Measurements from ENCODE around the gene GOLGA8Q.
"Not testable (repeated sequence)": the region's sequence is repeated elsewhere in the genome, so short reads cannot be mapped to it uniquely, and the experiment has no call there.

GOLGA8Q gene, protein sequence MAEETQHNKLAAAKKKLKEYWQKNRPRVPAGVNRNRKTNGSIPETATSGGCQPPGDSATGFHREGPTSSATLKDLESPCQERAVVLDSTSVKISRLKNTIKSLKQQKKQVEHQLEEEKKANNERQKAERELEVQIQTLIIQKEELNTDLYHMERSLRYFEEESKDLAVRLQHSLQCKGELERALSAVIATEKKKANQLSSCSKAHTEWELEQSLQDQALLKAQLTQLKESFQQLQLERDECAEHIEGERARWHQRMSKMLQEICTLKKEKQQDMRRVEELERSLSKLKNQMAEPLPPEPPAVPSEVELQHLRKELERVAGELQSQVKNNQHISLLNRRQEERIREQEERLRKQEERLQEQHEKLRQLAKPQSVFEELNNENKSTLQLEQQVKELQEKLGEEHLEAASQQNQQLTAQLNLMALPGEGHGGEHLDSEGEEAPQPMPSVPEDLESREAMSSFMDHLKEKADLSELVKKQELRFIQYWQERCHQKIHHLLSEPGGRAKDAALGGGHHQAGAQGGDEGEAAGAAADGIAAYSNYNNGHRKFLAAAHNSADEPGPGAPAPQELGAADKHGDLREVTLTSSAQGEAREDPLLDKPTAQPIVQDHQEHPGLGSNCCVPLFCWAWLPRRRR

DNA sequence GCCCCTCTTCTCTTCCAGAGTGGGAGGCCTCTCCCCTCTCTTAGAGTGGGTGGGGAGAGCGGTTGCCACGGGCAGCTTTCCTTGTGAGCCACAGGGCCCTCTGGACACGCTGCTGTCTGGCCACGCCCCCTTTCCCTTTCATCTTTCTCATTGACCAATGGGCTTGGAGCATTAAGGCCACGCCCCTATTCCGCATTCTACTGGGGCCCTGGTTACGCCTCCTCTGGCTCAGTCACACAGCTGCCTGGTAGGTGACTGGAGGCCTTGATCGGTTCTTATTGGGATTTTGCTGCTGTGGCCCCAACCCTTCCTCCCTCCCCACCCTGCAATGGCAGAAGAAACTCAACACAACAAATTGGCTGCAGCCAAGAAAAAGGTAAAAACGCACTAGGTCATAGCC lies at the start of gene GOLGA8Q:
GOLGA8Q (plus strand) TSS at position 301 of the 400 bp plus-strand sequence; CDS start at position 329, 28 bp downstream.
- not testable (repeated sequence) for DNase-seq

DNA sequence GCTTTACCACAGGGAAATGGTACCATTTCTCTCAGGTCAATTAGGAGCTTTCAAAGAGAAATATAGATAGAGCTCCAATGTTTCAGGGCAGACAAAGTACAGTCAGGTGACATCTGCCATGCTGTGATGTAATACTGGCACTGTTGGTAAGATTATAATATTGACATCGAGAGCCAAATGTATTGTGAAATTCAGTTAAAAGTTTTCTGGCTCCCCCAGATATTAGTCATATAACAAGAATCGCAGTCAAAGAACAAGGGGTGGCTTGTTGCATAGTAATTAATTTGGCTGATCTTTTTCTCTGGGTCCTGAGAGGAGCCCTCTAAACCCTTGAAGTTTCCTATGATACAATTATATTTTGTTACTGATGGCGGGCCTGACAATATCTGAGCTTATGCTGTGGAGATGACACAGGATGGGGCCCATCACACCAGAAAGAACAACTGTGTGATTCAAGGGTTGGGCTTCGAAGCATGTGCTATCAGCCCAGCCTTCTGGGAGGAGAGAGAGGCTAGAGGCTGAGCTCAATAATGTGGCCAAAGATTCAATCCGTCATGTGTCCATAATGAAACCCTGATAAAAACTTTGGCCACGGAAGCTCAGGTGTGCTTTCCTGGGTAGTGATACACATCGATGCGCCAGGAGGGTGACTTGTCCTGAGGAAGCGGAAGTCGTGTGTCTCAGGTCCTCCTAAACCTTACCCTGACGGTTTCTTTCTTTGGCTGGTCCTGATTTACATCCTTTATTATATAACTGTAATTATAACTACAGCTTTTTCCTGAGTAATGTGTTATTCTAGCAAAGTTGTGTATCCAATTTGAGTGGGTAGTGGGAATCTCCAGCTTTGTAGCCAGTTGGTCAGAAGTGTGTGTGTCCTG lies 48.7 kb upstream of the GOLGA8Q start:
- not testable (repeated sequence) for DNase-seq

DNA sequence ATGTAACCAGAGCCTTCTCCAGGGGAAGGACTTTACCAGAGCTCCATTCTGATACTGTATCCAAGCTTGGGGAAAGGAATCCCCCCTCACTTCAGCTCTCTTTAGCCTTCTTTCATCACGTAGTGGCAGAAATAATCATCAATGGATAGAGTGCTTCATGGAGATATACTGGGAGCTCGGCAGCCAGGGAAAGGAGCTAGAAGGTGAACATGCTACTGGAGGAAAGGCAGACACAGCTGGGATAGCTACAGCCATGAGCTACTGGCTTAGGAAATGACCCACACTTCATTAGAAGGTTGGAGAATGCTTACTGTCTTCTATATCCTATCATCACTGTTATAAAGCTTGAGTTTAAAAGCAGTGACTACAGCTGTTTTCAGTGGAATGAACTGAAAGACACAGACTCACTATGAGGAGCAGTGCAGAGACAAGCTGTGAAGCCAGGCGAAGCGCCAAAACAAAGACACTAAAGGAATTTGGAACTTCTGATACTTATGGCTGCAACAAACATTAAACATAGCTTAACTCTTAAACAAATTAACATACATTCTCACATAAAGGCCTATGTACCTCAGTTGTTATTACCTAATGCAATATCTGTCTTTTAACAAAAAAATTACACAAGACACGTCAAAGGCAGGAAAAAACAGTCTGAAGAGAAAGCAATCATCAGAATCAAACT lies 47.5 kb upstream of the GOLGA8Q start:
- DNase-seq, result not testable (repeated sequence)

DNA sequence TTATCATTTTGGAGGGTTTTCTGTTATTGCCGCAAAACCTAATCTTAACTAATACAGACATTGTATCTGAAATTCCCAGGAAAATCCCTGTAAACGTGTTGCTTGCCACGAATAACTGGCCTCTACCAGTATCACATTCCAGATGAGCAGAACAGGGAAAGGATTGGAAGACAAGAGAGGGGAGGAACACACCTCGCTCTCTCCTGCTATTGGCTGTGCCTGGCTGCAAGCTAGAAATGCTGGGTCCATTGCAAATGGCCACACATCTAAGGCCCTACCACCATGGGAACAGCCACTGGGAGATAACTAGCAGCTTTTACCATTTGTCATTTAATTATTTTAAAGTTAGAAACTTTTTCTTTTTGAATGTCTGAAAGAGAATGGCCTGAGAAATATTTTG lies 37.3 kb upstream of the GOLGA8Q start:
- not testable (repeated sequence) for DNase-seq

DNA sequence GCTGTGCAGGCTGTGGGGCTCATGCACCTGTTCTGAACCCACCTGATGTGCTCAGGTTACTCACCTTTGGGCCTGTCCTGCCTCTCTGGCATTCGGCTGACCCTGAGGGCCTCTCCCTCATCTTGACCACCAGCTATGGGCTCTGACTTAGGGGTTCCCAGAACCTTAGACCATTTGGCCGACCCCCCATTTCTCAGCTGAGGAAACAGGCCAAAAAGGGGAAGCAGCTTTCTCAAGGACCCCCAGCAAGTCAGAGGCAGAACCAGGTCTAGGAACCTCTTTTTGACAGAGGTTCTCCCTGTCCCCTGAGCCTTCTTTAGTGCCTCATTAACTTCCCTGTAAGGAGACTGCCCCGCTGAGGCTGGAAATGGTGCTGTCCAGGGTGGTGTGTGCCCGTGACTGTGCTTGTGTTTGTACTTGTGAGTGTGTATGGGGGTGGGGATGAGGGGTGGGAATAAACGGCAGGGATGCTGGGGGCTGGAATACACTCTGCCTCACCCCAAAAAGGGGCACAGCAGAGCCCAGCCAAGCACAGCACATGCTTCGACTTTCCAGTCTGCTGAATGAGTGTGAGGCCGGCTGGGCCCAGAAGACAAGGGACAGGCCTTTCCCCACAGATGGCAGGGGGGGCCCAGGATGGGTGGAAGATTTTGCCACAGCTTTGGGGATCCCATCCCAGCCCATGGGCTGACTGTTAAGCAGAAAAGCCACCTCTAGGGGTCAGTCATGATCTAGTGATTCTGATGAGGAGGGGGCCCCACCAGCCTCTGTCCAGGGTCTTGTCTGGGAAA lies 28.2 kb upstream of the GOLGA8Q start:
- not testable (repeated sequence) for DNase-seq

DNA sequence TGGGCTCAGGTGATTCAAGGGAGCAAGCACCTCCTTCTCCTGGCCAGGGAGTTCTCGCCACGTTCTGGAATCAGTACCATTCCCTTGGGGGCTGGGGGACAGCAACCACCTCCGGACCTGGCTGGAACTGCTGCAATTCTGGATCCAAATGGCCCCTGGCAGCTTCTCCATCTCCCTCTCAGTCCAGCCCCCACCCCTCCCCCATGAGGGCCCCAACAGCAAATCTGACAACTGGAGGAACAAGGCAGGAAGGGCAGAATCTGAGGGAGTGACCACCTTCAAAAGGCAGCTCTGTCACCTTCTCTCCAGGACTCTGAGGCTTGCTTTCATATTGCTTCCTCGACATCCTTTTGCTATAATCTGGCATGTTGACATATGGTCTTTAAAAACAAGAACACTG lies 25.9 kb upstream of the GOLGA8Q start:
- not testable (repeated sequence) for DNase-seq

DNA sequence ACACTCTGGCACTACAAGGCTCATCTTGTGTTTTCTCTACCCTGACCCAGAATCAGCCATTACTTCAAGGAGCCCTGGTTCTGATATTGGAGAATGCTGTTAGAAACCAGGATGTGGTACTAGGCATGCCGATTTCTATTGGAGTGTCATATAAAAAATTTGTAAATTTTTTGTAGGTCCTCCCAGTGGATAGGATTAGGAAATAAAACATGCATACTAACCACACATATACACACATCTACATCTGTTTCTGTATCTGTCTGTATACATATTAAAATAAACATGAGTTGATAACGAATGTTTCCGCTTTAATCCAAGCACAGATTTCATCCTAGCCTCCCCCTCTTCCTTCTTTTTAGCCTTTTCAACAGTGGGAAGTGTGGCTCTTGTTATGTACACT lies 22.8 kb upstream of the GOLGA8Q start:
- DNase-seq, result not testable (repeated sequence)

DNA sequence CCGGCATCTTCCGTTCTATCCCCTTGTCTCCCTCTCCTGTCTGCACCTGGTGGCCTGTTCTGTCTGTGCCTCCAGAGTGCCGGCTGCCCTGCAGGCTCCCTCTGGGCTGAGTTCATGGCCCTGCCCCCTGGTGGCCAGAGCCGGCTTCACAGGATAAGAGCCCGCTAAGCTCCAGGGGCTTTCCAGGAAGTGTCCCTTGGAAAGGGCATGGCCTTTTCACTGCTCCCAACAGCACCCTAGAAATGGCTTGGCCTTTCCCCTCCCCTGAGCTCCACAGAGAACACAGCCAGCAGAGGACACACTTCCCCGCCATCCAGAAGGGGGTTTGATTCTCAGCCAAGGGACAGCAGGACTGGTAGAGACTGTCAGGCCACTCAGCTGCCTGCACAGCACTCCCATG lies 15.1 kb downstream of the GOLGA8Q start:
- not testable (repeated sequence) for DNase-seq

DNA sequence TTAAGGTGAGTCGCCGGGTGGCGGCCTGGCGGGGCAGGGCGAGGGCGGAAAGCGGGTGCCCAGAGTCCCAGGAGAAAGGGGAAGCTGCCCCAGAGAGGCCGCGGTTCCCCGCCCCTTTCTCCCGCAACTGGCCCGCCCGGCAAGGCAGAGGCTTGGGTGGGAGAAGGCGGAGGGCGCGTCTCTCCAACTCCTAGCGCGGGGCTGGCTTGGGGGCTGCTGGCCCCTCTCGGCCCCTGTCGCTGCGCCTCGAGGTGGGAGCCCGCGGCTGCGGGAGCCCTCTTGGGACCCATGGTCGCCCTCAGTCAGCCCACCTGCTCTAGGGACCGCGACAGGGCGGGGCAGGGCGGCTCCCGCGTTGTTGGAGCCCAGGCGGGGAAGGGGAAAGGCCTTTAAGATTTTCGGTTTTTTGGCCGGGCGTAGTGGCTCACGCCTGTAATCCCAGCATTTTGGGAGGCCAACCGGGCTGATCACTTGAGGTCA lies 21.2 kb downstream of the GOLGA8Q start:
- not testable (repeated sequence) for DNase-seq

DNA sequence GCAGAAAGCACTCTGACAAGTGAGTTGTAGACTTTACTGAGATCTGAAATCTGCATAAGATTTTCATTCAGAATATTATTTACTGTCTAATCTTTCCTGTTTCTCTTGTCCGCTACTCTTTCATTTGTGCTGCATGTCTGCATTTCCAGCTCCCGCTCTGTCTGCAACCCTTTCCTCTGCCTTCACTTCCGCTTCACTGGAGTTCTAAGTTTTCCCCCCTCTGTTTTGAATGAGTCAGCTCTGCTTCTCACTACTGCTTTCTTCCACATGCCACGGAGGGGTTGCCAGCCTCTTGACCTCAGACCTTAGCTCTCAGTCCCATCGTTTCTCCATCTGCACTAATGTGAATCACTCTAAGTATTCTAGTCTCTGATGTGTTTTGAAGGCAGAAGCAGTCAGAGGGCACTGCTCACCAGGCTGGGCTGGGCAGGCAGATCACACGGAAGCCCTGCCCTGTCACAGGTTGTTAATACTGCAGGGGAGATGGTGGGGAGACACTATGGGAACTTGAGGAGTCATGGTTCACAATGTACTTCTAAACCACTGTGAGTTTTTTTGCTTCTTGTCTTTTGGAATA lies 27.6 kb downstream of the GOLGA8Q start:
- DNase-seq, result not testable (repeated sequence)

DNA sequence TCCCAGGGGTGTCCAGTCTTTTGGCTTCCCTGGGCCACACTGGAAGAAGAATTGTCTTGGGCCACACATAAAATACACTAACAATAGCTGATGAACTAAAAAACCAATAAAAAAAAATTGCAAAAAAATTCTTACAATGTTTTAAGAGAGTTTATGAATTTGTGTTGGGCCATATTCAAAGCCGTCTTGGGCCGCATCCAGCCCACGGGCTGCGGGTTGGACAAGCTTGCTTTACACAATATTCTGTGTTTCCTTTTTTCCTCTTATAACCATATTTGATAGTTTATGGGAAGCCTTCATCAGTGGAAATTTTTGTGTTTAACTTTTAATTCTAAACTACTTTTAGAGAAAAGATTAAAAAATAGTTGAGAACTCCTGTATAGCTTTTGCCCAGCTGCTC lies 28.9 kb downstream of the GOLGA8Q start:
- not testable (repeated sequence) for DNase-seq

DNA sequence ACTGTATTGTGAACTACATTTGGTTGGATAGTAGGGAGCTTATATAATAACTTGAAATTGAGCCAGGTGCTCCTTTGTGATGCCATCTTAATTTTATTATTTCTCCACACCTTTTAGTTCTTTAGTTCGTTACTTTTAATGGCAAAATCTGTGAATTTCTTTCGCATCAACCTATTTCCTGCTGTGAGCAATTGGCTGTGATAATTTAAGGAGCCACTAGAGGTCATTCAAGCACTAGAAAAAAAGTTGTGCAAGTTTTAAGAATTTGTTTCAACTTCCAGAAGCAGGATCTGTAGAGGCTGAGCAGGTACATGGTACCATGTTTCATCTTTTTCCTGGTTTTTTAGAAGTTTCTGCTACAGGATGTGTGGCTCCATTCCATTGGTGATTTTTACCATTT lies 47.1 kb downstream of the GOLGA8Q start:
- not testable (repeated sequence) for DNase-seq

DNA sequence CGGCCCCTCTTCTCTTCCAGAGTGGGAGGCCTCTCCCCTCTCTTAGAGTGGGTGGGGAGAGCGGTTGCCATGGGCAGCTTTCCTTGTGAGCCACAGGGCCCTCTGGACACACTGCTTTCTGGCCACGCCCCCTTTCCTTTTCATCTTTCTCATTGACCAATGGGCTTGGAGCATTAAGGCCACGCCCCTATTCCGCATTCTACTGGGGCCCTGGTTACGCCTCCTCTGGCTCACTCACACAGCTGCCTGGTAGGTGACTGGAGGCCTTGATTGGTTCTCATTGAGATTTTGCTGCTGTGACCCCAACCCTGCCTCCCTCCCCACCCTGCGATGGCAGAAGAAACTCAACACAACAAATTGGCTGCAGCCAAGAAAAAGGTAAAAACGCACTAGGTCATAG lies 51.9 kb downstream of the GOLGA8Q start, which contains the start of gene GOLGA8H:
GOLGA8H (plus strand) TSS at position 233 of the 400 bp plus-strand sequence; CDS start at position 331, 98 bp downstream.
- not testable (repeated sequence) for DNase-seq
